ENCODE measurements around the gene LRRC58.

DNA sequence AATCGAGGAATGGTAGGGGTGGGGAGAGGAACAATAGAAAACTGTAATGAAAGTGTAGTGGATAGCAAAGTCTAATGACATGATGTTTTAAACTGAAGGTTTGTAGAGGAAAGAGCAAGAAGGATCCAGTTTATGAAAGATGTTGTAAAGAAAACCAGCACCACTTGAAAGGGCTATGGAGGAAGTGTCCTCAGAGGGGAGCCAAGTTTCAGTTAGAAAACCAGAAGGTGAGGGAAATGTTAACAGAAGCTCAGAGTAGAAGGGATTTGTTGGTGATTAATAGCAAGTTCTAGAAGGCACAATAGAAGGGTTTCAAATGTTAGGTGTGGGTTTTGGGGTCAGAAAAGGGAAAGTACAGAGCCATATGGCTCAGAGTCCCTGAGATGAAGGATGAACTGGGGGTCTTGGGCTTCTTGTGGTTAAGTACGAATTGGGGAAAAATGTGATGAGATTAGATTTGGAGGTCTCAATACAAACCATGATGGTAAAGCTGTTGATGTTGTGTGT, 33.8 kb upstream of the LRRC58 start:
- no peak for TF ChIP-seq POLR2A (IDR thresholded peaks at IDR 0.05)
- TF ChIP-seq, protein P1, sequence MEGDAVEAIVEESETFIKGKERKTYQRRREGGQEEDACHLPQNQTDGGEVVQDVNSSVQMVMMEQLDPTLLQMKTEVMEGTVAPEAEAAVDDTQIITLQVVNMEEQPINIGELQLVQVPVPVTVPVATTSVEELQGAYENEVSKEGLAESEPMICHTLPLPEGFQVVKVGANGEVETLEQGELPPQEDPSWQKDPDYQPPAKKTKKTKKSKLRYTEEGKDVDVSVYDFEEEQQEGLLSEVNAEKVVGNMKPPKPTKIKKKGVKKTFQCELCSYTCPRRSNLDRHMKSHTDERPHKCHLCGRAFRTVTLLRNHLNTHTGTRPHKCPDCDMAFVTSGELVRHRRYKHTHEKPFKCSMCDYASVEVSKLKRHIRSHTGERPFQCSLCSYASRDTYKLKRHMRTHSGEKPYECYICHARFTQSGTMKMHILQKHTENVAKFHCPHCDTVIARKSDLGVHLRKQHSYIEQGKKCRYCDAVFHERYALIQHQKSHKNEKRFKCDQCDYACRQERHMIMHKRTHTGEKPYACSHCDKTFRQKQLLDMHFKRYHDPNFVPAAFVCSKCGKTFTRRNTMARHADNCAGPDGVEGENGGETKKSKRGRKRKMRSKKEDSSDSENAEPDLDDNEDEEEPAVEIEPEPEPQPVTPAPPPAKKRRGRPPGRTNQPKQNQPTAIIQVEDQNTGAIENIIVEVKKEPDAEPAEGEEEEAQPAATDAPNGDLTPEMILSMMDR (IDR thresholded peaks at IDR 0.05), result no peak
